HEK293T (cell line): ENCODE measurements around the gene PANK1.

Experiments used
- ARNT ChIP-seq: fragments of 450-650 bp; IDR thresholded peaks from 2 replicates; pipeline ENCODE4 v1.6.1; 2017; ENCODE audit warnings: mild to moderate bottlenecking
- BHLHE40 ChIP-seq: fragments of 450-650 bp; IDR thresholded peaks from 2 replicates; pipeline ENCODE4 v1.6.1; 2016; ENCODE audit warnings: mild to moderate bottlenecking, moderate library complexity, borderline replicate concordance
- CTBP1 ChIP-seq: fragments of 450-650 bp; IDR thresholded peaks from 2 replicates; pipeline ENCODE4 v1.6.1; 2016; ENCODE audit warnings: borderline replicate concordance
- FOXA1 ChIP-seq: fragments of 450-650 bp; IDR thresholded peaks from 2 replicates; pipeline ENCODE4 v1.6.1; 2016; ENCODE audit warnings: mild to moderate bottlenecking
- FOXK2 ChIP-seq: fragments of 450-650 bp; IDR thresholded peaks from 2 replicates; pipeline ENCODE4 v1.6.1; 2016; ENCODE audit warnings: mild to moderate bottlenecking
- FOXM1 ChIP-seq: fragments of 450-650 bp; IDR thresholded peaks from 2 replicates; pipeline ENCODE4 v1.6.1; 2017; ENCODE audit warnings: mild to moderate bottlenecking, borderline replicate concordance
- HDGF ChIP-seq: fragments of 450-650 bp; IDR thresholded peaks from 2 replicates; pipeline ENCODE4 v1.6.1; 2017; ENCODE audit warnings: antibody characterized with exemption, borderline replicate concordance
- L3MBTL2 ChIP-seq: fragments of 450-650 bp; conservative IDR thresholded peaks from 2 replicates; pipeline ENCODE4 v1.6.1; 2016; ENCODE audit warnings: mild to moderate bottlenecking
- LEF1 ChIP-seq: fragments of 450-650 bp; IDR thresholded peaks from 2 replicates; pipeline ENCODE4 v1.6.1; 2017; ENCODE audit warnings: mild to moderate bottlenecking, borderline replicate concordance
- NFRKB ChIP-seq: fragments of 450-650 bp; IDR thresholded peaks from 2 replicates; pipeline ENCODE4 v1.6.1; 2016; ENCODE audit warnings: mild to moderate bottlenecking, moderate library complexity
- SP1 ChIP-seq: fragments of 450-650 bp; IDR thresholded peaks from 2 replicates; pipeline ENCODE4 v1.6.1; 2017
- TARDBP ChIP-seq: fragments of 450-650 bp; IDR thresholded peaks from 2 replicates; pipeline ENCODE4 v1.6.1; 2016
- TF ChIP-seq, protein P1 (sequence below): fragments of 450-650 bp; IDR thresholded peaks from 2 replicates; pipeline ENCODE4 v1.6.1; 2016

GRCh38 chr10:89622151-89622550 lies 22.9 kb downstream of the PANK1 start:
- TF ChIP-seq ARNT (no peak), FOXA1 (no peak), BHLHE40 (no peak), L3MBTL2 (no peak), FOXK2 (no peak), SP1 (no peak), NFRKB (no peak), HDGF (no peak), TARDBP (no peak), FOXM1 (no peak), LEF1 (no peak), CTBP1 (no peak)
- TF ChIP-seq, protein P1, sequence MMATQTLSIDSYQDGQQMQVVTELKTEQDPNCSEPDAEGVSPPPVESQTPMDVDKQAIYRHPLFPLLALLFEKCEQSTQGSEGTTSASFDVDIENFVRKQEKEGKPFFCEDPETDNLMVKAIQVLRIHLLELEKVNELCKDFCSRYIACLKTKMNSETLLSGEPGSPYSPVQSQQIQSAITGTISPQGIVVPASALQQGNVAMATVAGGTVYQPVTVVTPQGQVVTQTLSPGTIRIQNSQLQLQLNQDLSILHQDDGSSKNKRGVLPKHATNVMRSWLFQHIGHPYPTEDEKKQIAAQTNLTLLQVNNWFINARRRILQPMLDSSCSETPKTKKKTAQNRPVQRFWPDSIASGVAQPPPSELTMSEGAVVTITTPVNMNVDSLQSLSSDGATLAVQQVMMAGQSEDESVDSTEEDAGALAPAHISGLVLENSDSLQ, result no peak
